DMS79 treated with DMSO at 0.1 percent for 48 hours (cell line): ENCODE data around the gene NAV2.

Experiments
- DNase-seq: peaks from one replicate; lab custom pipeline; 2025; lab: John Stamatoyannopoulos, UW

Gene NAV2

GRCh38 chr11:19972091-19972490, 259.5 kb downstream of the NAV2 start:
- no peak for DNase-seq

GRCh38 chr11:19972651-19973050, 260.0 kb downstream of the NAV2 start:
- no peak for DNase-seq

GRCh38 chr11:19973136-19973635, 260.5 kb downstream of the NAV2 start:
- DNase-seq = no peak

- DNase-seq = no peak
Observed at GRCh38 chr11:19974886-19975285, 262.2 kb downstream of the NAV2 start.

- no peak for DNase-seq
Observed at GRCh38 chr11:19975414-19975990, 262.9 kb downstream of the NAV2 start.

GRCh38 chr11:19976281-19976941, 263.8 kb downstream of the NAV2 start:
- DNase-seq = no peak

- no peak for DNase-seq
Observed at GRCh38 chr11:19977941-19978340, 265.3 kb downstream of the NAV2 start.

- DNase-seq = peak; percentile 79
Observed at GRCh38 chr11:19978668-19979518, 266.3 kb downstream of the NAV2 start.

GRCh38 chr11:19979519-19979845, 266.8 kb downstream of the NAV2 start:
- peak; percentile 70 for DNase-seq

- no peak for DNase-seq
Observed at GRCh38 chr11:19980388-19980787, 267.8 kb downstream of the NAV2 start.

- DNase-seq = no peak
Observed at GRCh38 chr11:19980957-19981669, 268.5 kb downstream of the NAV2 start.

- DNase-seq = no peak
Observed at GRCh38 chr11:19982774-19983495, 270.3 kb downstream of the NAV2 start.

GRCh38 chr11:19984048-19984742, 271.6 kb downstream of the NAV2 start:
- DNase-seq = no peak

GRCh38 chr11:19985111-19985510, 272.5 kb downstream of the NAV2 start:
- no peak for DNase-seq

- DNase-seq = no peak
Observed at GRCh38 chr11:19987331-19987801, 274.7 kb downstream of the NAV2 start.

GRCh38 chr11:19988598-19988997, 276.0 kb downstream of the NAV2 start:
- DNase-seq = no peak

GRCh38 chr11:19989191-19989590, 276.6 kb downstream of the NAV2 start:
- no peak for DNase-seq

GRCh38 chr11:19992162-19992561, 279.5 kb downstream of the NAV2 start:
- no peak for DNase-seq

GRCh38 chr11:19992998-19993397, 280.4 kb downstream of the NAV2 start:
- no peak for DNase-seq

- no peak for DNase-seq
Observed at GRCh38 chr11:19994672-19995071, 282.0 kb downstream of the NAV2 start.

- DNase-seq = peak; percentile 53
Observed at GRCh38 chr11:19995145-19995544, 282.5 kb downstream of the NAV2 start.
